Measurements from ENCODE around the gene KRT16.
A peak's percentile ranks its signal among the peaks of the same experiment; 100 is the strongest.
"Not testable (repeated sequence)": the region's sequence is repeated elsewhere in the genome, so short reads cannot be mapped to it uniquely, and the experiment has no call there.

Gene KRT16

DNA sequence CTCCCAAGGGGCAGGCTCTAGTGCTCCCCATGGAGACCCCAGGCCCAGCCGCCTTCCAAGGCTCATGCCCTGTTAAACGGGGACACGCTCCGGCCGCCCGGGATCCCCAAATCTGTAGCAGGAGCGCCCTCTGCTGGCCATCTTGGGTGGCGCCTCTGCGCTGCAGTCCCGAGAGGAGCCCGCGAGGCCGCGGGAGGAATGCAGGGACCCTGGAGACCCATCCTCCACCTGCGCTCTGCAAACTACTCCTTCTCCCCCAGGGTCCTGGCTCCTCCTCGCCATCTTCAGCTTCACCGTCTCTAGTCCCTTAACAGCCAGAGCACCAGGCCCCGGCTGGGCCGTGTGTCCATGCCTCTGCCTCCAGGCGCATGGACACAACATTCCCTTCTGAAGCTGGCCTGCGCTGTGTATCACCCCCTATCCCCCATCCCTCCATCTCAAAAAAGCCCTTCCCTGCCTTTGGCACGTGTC lies 35.4 kb upstream of the KRT16 start:
- peak; percentile 92 for DNase-seq

- no peak for DNase-seq
Observed at GRCh38 chr17:41647038-41647813, 34.7 kb upstream of the KRT16 start.

DNA sequence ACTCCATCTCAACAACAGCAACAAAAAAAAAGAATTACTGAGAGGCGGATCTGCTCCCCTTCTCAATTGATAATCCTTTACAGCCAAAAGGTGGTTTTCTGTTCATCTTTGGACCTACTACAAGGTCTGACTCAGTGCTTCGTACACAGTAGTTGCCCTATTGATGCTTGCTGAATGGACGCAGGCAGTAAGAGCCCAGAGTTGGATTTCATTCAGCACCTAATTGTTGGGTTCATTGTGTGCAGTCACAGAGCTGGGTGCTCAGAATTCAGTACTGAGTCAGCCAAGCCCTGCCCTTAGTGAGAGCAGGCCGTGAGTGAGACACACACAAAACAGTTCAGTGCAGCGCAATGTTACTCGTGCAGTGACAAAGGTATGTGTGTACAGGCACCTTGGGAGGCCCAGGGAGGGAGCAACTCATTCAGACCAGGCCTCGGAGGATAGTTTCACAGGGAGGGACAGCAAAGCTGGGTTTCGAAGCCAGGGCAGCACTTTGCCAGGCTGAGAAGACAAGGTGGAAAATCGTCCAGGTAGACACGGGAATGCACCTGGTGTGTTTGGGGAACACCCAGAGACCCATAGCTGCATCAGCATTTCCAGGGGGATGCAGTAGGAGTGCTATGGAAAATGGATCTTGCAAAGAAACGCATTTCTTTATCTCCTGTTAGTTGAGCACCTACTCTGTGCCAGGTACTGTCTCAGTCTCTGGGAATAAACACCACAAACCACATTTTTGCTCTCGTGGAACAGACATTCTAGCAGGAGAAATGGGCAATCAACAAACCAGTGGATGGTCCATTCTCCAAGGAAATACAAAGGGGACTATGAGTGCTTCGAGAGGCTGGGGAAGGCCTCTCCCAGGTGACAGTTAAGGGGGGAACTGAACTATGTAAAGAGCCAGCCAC lies 29.9 kb upstream of the KRT16 start:
- no peak for DNase-seq

DNA sequence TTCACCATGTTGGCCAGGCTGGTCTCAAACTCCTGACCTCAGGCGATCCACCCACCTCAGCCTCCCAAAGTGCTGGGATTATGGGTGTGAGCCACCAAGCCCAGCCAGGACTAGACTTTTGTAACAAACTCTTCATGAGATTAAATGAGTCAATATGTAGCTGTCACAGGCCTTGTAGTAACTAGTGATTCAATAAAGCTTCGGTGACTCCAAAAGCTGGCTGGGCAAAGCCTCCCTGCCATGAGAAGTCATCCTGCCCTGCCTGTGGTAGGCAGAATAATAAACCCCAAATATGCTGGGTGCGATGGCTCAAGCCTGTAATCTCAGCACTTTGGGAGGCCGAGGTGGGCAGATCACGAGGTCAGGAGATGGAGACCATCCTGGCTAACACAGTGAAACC lies 28.0 kb upstream of the KRT16 start:
- DNase-seq: not testable (repeated sequence)

DNA sequence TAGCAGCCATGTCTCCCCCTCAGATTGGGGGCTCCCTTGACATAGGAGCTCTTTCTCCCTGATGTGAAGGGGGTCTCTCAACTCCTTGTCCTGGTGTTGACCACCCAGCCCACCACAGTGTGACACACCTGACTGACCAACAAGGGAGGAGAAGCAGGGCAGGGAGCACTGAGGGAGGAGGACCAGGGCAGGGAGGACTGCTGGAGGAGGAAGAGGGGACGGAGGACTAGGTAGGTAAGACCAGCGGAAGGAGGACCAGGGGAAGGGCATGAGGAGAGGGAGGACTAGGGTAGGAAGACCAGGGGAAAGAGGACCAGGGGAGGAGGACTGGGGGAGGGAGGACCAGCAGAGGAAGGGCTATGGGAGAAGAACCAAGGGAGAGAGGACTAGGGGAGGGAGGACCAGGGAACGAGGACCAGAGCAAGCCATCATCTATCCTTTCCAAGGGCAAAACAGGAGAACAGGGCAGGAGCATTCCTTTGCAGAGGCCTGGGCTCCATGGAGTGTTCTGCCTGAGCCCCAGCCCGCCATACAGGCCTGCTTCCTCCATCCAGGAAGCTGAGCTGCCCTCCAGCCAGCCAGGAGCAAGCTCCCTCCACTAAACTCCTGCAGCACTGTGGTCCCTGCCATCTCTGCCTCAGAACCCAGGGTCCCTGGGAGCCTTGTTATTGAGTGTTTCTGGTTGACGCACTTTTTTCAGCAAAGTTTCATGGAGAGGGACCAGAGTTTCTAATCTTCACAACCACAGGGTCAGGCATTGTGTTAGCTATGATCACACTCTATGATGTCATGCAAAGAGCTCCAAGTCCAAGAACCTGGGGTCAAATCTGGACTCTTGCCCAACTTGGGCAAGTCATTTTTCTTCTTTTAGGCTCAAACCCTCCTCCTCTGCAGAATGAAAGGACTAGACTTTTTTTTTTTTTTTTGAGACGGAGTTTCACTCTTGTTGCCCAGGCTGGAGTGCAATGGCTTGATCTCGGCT lies 27.2 kb upstream of the KRT16 start:
- DNase-seq: no peak

GRCh38 chr17:41638941-41639340 lies 26.4 kb upstream of the KRT16 start:
- no peak for DNase-seq

DNA sequence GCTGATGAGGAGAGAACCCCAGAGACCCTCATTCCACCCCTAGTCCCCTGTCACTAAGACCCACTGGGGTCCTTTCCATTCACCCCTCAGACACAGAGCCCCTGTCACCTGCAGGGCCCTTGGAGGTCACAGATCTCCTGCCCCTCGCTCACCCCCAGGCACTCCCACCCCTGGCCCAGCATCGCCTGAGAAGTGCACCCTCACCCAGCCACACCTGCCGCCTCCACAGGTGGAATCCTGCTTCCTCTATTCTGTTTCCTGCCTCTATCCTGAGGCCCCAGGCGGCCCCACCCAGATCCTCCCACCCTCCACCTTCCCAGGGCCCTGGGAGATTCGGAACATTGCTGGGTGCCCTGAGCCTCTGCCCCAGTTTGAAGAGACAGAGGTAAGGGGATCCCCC lies 25.6 kb upstream of the KRT16 start:
- no peak for DNase-seq

GRCh38 chr17:41636652-41637051 lies 24.1 kb upstream of the KRT16 start:
- DNase-seq: no peak

- peak; percentile 54 for DNase-seq
Observed at GRCh38 chr17:41635121-41636097, 22.8 kb upstream of the KRT16 start.

- DNase-seq: no peak
Observed at GRCh38 chr17:41634639-41635038, 22.1 kb upstream of the KRT16 start.

GRCh38 chr17:41633556-41634199 lies 21.1 kb upstream of the KRT16 start:
- DNase-seq: no peak

DNA sequence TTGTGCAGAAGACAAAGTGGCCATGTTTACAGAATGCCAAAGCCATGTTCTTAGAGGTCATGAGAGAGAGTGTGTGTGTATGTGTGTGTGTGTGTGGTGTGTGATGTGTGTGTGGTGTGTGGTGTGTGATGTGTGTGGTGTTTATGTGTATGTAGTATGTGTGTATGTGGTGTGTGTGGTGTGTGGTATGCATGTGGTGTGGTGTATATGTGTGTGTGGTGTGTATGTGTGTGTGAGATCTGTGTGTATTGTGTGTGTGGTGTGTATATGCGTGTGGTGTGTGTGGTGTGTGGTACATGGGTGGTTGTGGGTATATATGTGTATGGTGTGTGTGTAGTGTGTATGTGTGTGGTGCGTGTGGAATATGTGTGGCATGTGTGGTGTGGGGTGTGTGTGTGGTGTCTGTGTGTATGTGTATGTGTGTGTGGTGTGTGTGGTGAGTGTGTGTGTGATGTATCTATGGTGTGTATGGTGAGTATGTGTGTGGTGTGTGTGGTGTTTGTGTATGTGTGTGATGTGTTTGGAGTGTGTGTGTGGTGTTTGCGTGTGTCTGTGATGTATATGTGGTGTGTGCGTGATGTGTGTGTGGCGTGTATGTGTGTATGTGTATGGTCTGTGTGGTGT lies 20.0 kb upstream of the KRT16 start:
- no peak for DNase-seq

GRCh38 chr17:41631898-41632285 lies 19.3 kb upstream of the KRT16 start:
- DNase-seq: no peak

DNA sequence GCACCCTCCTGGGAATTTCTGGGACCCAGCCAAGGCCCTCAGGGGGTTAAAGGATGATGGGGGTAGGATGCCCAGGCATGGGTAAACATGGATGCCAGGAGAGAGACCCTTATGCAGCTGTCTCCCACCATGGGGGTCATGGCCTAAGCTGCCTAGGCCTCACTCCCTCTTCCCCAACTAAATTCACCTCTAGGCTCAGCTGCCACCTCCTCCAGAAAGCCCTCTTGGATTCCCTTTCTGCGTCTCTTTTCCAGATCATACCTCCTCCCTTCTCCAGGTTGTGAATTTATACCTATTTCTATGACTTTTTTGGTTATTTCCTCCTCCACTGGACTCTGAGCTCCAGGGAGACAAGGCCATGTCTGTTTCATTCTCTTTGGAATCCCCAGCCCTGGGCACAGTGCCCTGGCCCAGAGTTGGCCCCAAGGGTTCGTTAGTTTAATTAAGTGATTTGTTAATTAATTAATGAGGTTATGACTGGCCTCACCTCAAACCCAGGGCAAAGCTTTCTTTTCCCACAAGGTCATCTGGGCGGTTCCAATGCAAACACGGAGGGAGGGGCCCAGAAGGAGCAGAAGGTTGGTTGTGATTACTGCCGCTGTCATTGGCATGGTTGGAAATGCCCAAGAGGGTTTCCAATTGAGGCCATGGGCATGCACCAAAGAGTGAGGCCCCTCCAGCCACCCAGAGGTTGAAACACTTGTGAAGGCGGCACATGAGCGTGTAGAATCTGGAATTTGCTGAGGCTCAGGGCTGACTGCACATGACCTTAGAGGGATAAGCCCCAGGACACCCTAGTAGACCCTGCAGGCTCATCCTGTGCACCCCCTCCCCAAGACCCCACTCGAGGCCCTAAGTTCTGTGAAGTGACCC lies 18.7 kb upstream of the KRT16 start:
- no peak for DNase-seq

DNA sequence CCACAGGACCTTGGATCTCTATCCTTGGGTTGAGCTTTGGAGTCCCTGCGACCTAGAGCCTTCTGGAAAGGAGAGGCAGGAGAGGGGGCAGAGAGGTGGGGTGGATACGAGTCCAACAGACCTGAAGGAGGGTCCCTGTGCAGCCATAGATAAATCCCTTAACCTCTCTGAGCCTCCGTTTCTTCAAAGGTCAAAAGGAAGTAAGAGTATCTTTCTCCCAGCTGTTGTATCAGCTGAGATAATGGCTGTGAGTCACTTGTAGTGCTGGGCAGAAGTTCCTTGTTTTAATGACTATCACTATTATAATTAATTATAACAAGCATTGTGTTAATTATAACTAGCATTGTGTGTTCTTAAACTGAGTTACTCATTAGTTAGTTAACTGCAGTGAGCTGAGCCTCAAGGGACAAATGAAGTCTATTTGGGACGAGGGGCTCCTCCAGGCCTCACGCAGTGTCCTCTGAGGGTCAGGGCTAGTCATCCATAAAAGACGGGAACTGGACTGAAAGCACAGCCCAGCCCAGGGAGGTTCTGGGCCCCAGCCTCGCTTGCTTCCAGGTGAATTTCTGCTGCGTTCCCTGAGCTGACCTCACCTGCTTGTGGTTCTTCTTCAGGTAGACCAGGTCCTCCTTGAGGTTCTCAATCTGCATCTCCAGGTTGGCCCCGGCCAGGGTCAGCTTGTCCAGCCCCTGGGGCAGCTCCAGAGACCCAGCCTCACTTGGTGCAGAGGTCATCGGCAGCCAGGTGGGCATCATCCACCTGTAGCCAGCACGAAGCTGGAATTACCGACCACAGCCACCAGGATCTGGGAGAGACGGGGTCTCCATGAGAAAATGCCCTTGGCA lies 17.5 kb upstream of the KRT16 start:
- no peak for DNase-seq

GRCh38 chr17:41629316-41629715 lies 16.7 kb upstream of the KRT16 start:
- no peak for DNase-seq

DNA sequence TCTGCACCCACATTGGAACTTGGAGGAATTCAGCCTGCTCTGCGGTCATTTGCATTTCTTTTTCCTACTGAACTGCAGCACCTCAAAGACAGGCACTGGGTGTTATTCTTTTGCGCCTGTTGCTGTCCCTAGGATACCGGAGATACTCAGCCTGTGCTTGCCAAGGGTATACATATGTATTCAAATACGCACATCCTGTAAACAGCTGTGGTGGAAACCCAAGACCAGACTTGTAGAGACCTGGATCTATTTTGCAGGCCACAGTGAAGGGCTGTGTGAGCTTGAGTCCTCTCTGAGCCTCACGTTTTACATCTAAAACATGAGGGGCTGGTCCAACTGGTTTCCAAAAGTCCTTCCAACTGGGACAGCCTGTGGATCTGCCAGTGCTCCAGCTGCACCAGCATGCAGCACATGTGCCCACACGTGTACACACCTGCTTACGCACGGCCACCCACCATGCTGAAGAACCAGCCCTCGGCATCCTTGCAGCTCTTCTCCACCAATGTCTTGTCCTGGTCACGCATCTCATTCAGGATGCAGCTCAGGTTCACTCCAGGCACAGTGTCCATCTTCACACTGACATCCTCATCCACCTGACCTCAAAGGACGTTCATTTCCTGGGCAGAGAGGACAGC lies 16.2 kb upstream of the KRT16 start:
- DNase-seq: not testable (repeated sequence)

DNA sequence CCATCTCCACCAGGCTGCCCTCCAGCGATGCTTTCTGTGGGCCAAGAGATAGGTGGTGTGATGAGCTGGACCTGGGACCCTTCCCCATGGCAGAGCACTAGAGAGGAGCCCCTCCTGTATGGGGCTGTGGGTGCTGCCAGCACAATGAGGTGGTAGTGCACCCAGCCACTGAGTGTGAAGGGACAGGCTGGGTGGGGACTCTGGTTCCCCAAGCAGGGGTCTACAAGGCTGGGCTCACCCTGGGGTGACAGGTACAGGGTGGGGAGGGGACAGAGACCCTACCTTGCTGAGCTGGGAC lies 15.5 kb upstream of the KRT16 start:
- not testable (repeated sequence) for DNase-seq

Measured in right kidney (tissue), 1 donor.